Caco-2 (cell line): ENCODE results near the gene CCDC91. TPM values are rescaled to one million over a fixed set of nuclear protein-coding genes. Genes with fewer than 3 reads are reported as not detected.

Source experiments
- BruUV-seq: library from RNA; stranded (reverse); fragments of 400-500 nt; replicated peaks from 2 replicates; lab custom pipeline; 2021; lab: Mats Ljungman, UMichigan
- CTCF ChIA-PET: fragments of 300-600 bp; sonication (Branson Sonifier 250); formaldehyde crosslinking; loops from one replicate; lab custom pipeline; 2022; ENCODE audit warnings: antibody characterized with exemption; lab: Charles Lee
- POLR2A ChIA-PET: fragments of 300-600 bp; sonication (Branson Sonifier 250); formaldehyde crosslinking; loops from one replicate; lab custom pipeline; 2022; ENCODE audit warnings: antibody characterized with exemption; lab: Charles Lee
- DNase-seq, 2 experiments: peaks; one replicate each; pipeline versions ENCODE4 v3.0.0 to v3.0.0-alpha.2; 2020 to 2022
- H3K27me3 ChIP-seq: replicated peaks from 2 replicates; pipeline ENCODE4 v1.6.0; 2011; ENCODE audit warnings: low read length; ENCODE audit not compliant: control insufficient read depth, insufficient read depth
- H3K36me3 ChIP-seq: 2 replicates; pipeline ENCODE4 v1.5.1; 2011; ENCODE audit warnings: low read length; ENCODE audit not compliant: control insufficient read depth, insufficient read depth
- H3K4me1 ChIP-seq: fragments of 250-450 bp; sonication (Bioruptor Pico); 2 replicates; pipeline ENCODE4 v1.5.1; 2020; ENCODE audit warnings: mild to moderate bottlenecking
- H3K4me3 ChIP-seq: 2 replicates; pipeline ENCODE4 v1.5.1; 2011; ENCODE audit warnings: low read depth, mild to moderate bottlenecking, control low read depth, low read length
- H3K9me3 ChIP-seq: fragments of 250-450 bp; sonication (Bioruptor Pico); 2 replicates; pipeline ENCODE4 v1.5.1; 2020; ENCODE audit warnings: mild to moderate bottlenecking, moderate library complexity
- H3K27ac Mint-ChIP-seq: one replicate; pipeline ENCODE4 v1.8.0; 2022; ENCODE audit warnings: mixed read lengths; ENCODE audit not compliant: unreplicated experiment
- H3K27me3 Mint-ChIP-seq: one replicate; pipeline ENCODE4 v1.8.0; 2022; ENCODE audit warnings: mixed read lengths; ENCODE audit not compliant: insufficient read depth, unreplicated experiment
- H3K36me3 Mint-ChIP-seq: one replicate; pipeline ENCODE4 v1.8.0; 2022; ENCODE audit warnings: mild to moderate bottlenecking, mixed read lengths; ENCODE audit not compliant: insufficient read depth, unreplicated experiment
- H3K4me1 Mint-ChIP-seq: one replicate; pipeline ENCODE4 v1.8.0; 2022; ENCODE audit warnings: low read depth, mixed read lengths; ENCODE audit not compliant: unreplicated experiment
- H3K4me3 Mint-ChIP-seq: one replicate; pipeline ENCODE4 v1.8.0; 2022; ENCODE audit warnings: mild to moderate bottlenecking, moderate library complexity, mixed read lengths; ENCODE audit not compliant: unreplicated experiment
- H3K9me3 Mint-ChIP-seq: one replicate; pipeline ENCODE4 v1.8.0; 2022; ENCODE audit warnings: mixed read lengths; ENCODE audit not compliant: unreplicated experiment
- intact Hi-C: fragments of 100-400 bp; cut with micrococcal nuclease; formaldehyde crosslinking; loops from one replicate; pipeline ENCODE4 v1.10.0; 2022; ENCODE audit not compliant: unreplicated experiment
- total RNA-seq: library from RNA; stranded (reverse); gene quantifications from 2 replicates; pipeline ENCODE4 v1.2.3, GENCODE V29; 2022
- TF ChIP-seq, protein P1 (sequence below), 2 experiments: fragments of 200-600 bp in 1 of 2; IDR thresholded peaks; 1 replicate in 1 of 2; 2 replicates in 1 of 2; pipeline versions ENCODE4 v1.5.1 to v1.8.0; 2011 to 2022; ENCODE audit warnings: antibody characterized with exemption in 1 of 2, control low read depth in 1 of 2, inconsistent platforms in 1 of 2, low read depth in 1 of 2, low read length in 1 of 2, mild to moderate bottlenecking in 1 of 2, moderate library complexity in 1 of 2; ENCODE audit not compliant: insufficient read depth in 1 of 2, severe bottlenecking in 1 of 2, unreplicated experiment in 1 of 2

Gene CCDC91
- total RNA-seq, 1 experiment from 2014 or later, result 21.6 TPM

DNA sequence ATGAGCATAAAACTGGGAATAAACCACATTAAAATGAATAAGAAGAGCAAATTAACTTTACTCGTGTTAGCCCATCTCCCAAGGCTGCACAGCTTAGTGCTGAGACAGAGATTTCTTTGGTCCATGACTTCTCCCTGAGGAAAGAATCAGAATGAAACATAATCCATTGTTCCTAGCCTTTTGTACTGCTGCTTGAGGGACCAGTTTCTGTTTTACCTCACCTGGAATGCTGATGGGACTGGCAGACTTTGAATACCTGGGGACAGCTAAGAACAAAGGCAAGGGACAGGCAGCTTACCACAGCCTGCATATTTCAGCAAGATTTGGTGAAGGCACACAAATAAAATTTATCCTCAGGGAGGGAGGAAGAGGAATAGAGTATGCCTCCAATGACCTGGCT, 401.6 kb downstream of the CCDC91 start:
- no peaks in the 10 kb centered on the region for H3K27me3 ChIP-seq
- ChIA-PET POLR2A (no interaction called here), CTCF (no interaction called here)
- Mint-ChIP-seq H3K9me3 (peaks cover 18% of the 10 kb centered on the region), H3K27ac (no peak overlapping the region), H3K36me3 (no peaks in the 10 kb centered on the region), H3K4me1 (no peaks in the 10 kb centered on the region), H3K4me3 (no peak overlapping the region), H3K27me3 (no peaks in the 10 kb centered on the region)
- intact Hi-C loops, result no loop called here
- H3K4me1 ChIP-seq, result no peaks in the 10 kb centered on the region
- H3K36me3 ChIP-seq, result no peaks in the 10 kb centered on the region
- DNase-seq, result no peak
- H3K9me3 ChIP-seq, result no peaks in the 10 kb centered on the region
- H3K4me3 ChIP-seq, result no peak overlapping the region
- TF ChIP-seq, protein P1, sequence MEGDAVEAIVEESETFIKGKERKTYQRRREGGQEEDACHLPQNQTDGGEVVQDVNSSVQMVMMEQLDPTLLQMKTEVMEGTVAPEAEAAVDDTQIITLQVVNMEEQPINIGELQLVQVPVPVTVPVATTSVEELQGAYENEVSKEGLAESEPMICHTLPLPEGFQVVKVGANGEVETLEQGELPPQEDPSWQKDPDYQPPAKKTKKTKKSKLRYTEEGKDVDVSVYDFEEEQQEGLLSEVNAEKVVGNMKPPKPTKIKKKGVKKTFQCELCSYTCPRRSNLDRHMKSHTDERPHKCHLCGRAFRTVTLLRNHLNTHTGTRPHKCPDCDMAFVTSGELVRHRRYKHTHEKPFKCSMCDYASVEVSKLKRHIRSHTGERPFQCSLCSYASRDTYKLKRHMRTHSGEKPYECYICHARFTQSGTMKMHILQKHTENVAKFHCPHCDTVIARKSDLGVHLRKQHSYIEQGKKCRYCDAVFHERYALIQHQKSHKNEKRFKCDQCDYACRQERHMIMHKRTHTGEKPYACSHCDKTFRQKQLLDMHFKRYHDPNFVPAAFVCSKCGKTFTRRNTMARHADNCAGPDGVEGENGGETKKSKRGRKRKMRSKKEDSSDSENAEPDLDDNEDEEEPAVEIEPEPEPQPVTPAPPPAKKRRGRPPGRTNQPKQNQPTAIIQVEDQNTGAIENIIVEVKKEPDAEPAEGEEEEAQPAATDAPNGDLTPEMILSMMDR (IDR thresholded peaks at IDR 0.05; ENCODE audit: insufficient read depth in 1 of 2, low read depth in 1 of 2, low read length in 1 of 2, severe bottlenecking in 1 of 2, unreplicated experiment in 1 of 2), result no peak
- no TSS peak for BruUV-seq

Other genes starting within 250 kb of the CCDC91 start
- gene PTHLH, start 217.7 kb upstream of the CCDC91 start, total RNA-seq, result not detected in 2 replicates